ENCODE results near the gene LNPEP. TPM values are rescaled to one million over a fixed set of nuclear protein-coding genes. Genes with fewer than 3 reads are reported as not detected.

The LNPEP gene
- total and polyA plus RNA-seq, 10 of the 15 experiments (the other 5 are each of a cell fraction or from before 2014, with no cell fraction given): 5.6 to 54.9 (median 25.0) TPM

DNA sequence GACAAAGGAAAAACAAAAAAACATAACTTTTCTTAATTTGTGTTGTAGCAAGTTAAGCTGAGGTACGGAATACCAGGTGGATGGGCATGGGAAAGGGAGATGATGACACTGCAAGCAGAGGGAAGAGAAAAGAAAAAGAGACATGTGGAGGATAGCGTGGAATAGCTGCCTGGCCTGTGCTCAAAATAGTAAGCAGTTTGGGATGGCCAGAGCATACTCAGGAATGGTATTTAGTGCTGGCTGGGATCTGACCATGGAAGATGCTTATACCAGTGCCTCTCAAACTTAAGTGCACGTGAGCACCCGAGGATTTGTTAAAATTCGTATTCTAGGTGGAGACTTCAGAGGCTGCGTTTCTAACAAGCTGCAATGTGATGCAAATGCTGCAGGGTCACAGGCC lies 41.3 kb downstream of the LNPEP start:
- Histone ChIP-seq H3K4me3 (no peak overlapping the region), H3K4me1 (ENCODE audit: control insufficient read depth, insufficient read depth, low read length) (peaks cover 9% of the 10 kb centered on the region), H3K4me2 (ENCODE audit: control insufficient read depth, insufficient read depth) (no peak overlapping the region), H3K79me2 (ENCODE audit: control insufficient read depth, insufficient read depth, low read length) (peaks cover 80% of the 10 kb centered on the region), H2AFZ (ENCODE audit: control insufficient read depth, low read depth, low read length) (no peak overlapping the region), H3K9ac (ENCODE audit: control insufficient read depth, insufficient read depth, low read length) (no peak overlapping the region), H3K27me3 (replicated peaks in 1 of 2; ENCODE audit: control insufficient read depth in 2 of 2, insufficient read depth in 2 of 2, low read length in 1 of 2) (no peaks in the 10 kb centered on the region), H4K20me1 (ENCODE audit: control insufficient read depth, insufficient read depth) (no peaks in the 10 kb centered on the region; the same call in 1 of the 2 replicates), H3K36me3 (ENCODE audit: control insufficient read depth in 2 of 2, insufficient read depth in 2 of 2, low read length in 1 of 2) (peaks cover 2 to 23% of the 10 kb centered on the region in 2 experiments), H3K27ac (ENCODE audit: control insufficient read depth, insufficient read depth) (no peak overlapping the region), H3K9me3 (replicated peaks; ENCODE audit: control insufficient read depth, insufficient read depth, low read length) (no peaks in the 10 kb centered on the region; the same call in 2 of the 3 replicates)
- POLR2A ChIA-PET: no interaction called here
- CTCF ChIA-PET: interaction anchor here (0.7 to 5.2 kb wide), 7 partner anchors 10 to 165 kb away, joined by 3 to 23 read pairs (median 5); partner anchors contain the start of gene LIX1
- RAD21 ChIA-PET (ENCODE audit: unreplicated experiment): interaction anchor here (0.8 to 1.8 kb wide), 6 partner anchors 8 to 108 kb away, joined by 3 to 4 read pairs (median 4); no protein-coding TSS in a partner anchor
- no TSS peak for BruUV-seq (replicated peaks)
- FAIRE-seq: no peak
- WGBS (ENCODE audit: insufficient coverage, insufficient replicate concordance, low lambda C conversion rate, missing lambda C conversion rate): 89% methylated on average over 6 of the region's 6 CpGs
- SMC1A ChIA-PET (ENCODE audit: uncharacterized antibody, unreplicated experiment): interaction anchor here (0.8 to 3.2 kb wide), 8 partner anchors 10 to 140 kb away, joined by 3 to 15 read pairs (median 4); no protein-coding TSS in a partner anchor
- TF ChIP-seq, protein P1, sequence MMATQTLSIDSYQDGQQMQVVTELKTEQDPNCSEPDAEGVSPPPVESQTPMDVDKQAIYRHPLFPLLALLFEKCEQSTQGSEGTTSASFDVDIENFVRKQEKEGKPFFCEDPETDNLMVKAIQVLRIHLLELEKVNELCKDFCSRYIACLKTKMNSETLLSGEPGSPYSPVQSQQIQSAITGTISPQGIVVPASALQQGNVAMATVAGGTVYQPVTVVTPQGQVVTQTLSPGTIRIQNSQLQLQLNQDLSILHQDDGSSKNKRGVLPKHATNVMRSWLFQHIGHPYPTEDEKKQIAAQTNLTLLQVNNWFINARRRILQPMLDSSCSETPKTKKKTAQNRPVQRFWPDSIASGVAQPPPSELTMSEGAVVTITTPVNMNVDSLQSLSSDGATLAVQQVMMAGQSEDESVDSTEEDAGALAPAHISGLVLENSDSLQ (IDR thresholded peaks at IDR 0.05): no peak
- TF ChIP-seq LARP7 (IDR thresholded peaks at IDR 0.05) (no peak), MEF2B (IDR thresholded peaks at IDR 0.05; ENCODE audit: partially characterized antibody, poor library complexity, severe bottlenecking) (no peak), EGR1 (IDR thresholded peaks at IDR 0.05; ENCODE audit: borderline replicate concordance in 1 of 2, low read depth in 2 of 2, low read length in 2 of 2) (no peak), MTA2 (IDR thresholded peaks at IDR 0.05; ENCODE audit: low read depth) (no peak), ZNF207 (IDR thresholded peaks at IDR 0.05; ENCODE audit: borderline replicate concordance) (no peak)
- no peak for ATAC-seq
- intact Hi-C loops (cut with micrococcal nuclease; ENCODE audit: unreplicated experiment) (no loop called here), in situ Hi-C loops (cut with MboI) (no loop called here)
- no peak for DNase-seq (ENCODE audit: low read depth, low spot score)

Measured in GM12878 (cell line).